NB4 (cell line): ENCODE measurements around the gene GNA12.

Source experiments
- DNase-seq: peaks from one replicate; pipeline ENCODE4 v3.0.0; 2010; ENCODE audit warnings: low read depth
- H3K4me3 ChIP-seq: one replicate; pipeline ENCODE4 v1.5.1; 2011; ENCODE audit warnings: mild to moderate bottlenecking, low read depth, low read length, moderate library complexity
- MAX ChIP-seq: IDR thresholded peaks from 2 replicates; pipeline ENCODE4 v1.6.1; 2011; ENCODE audit warnings: low read depth, low read length
- MYC ChIP-seq: IDR thresholded peaks from 2 replicates; pipeline ENCODE4 v1.6.1; 2011; ENCODE audit warnings: low read depth, low read length
- POLR2A ChIP-seq: IDR thresholded peaks from 2 replicates; pipeline ENCODE4 v1.6.1; 2011; ENCODE audit warnings: mild to moderate bottlenecking; ENCODE audit not compliant: insufficient read length; ENCODE audit errors: extremely low read depth
- TF ChIP-seq, protein P1 (sequence below): IDR thresholded peaks from one replicate; pipeline ENCODE4 v1.5.1; 2012; ENCODE audit warnings: low read depth, low read length

The GNA12 gene

GRCh38 chr7:2815875-2816245 lies 28.2 kb downstream of the GNA12 start:
- TF ChIP-seq MAX (no peak), POLR2A (no peak), MYC (no peak)
- TF ChIP-seq, protein P1, sequence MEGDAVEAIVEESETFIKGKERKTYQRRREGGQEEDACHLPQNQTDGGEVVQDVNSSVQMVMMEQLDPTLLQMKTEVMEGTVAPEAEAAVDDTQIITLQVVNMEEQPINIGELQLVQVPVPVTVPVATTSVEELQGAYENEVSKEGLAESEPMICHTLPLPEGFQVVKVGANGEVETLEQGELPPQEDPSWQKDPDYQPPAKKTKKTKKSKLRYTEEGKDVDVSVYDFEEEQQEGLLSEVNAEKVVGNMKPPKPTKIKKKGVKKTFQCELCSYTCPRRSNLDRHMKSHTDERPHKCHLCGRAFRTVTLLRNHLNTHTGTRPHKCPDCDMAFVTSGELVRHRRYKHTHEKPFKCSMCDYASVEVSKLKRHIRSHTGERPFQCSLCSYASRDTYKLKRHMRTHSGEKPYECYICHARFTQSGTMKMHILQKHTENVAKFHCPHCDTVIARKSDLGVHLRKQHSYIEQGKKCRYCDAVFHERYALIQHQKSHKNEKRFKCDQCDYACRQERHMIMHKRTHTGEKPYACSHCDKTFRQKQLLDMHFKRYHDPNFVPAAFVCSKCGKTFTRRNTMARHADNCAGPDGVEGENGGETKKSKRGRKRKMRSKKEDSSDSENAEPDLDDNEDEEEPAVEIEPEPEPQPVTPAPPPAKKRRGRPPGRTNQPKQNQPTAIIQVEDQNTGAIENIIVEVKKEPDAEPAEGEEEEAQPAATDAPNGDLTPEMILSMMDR = no peak
- DNase-seq = no peak
- no peak overlapping the region for H3K4me3 ChIP-seq

- no peak overlapping the region for H3K4me3 ChIP-seq
- TF ChIP-seq, protein P1 = no peak
- TF ChIP-seq MAX (no peak), MYC (no peak), POLR2A (no peak)
- peak; percentile 34 for DNase-seq
Measured at GRCh38 chr7:2814946-2815874, 28.9 kb downstream of the GNA12 start.

DNA sequence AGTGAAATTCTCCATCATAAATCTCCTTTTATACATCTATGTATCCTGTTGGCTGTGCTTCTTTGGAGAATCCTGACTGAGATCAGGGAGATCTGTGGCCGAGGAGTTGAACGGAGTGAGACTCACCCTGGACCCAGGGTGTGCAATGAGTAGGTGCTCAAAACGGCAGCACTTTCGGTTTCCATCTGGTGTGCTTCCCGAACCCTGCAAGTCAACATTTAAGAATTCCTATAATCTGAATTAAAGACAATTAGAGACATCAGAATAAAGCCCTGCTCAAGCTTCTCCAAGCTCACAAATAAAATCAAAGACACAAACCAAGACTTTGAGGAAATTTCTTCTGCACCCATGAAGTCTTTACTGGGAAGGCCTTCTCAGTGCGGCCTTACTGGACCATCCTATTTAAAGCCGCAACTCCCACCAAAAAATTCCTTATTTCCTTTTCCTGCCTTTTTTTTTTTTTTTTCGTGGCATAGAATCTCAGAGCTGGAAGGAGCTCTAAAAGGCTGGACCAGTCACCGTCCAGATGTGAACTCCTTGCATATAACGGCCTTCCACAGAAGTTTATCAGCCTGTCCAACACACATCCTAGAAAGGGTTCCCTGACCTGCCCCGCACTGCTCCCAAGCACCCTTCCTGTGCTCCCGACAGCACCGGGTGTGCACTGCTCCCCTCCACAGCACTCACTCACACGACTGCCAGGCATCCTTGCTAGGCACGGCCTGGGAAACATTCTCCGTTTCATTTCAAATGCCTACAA lies 29.7 kb downstream of the GNA12 start:
- DNase-seq = no peak
- no peak overlapping the region for H3K4me3 ChIP-seq

DNA sequence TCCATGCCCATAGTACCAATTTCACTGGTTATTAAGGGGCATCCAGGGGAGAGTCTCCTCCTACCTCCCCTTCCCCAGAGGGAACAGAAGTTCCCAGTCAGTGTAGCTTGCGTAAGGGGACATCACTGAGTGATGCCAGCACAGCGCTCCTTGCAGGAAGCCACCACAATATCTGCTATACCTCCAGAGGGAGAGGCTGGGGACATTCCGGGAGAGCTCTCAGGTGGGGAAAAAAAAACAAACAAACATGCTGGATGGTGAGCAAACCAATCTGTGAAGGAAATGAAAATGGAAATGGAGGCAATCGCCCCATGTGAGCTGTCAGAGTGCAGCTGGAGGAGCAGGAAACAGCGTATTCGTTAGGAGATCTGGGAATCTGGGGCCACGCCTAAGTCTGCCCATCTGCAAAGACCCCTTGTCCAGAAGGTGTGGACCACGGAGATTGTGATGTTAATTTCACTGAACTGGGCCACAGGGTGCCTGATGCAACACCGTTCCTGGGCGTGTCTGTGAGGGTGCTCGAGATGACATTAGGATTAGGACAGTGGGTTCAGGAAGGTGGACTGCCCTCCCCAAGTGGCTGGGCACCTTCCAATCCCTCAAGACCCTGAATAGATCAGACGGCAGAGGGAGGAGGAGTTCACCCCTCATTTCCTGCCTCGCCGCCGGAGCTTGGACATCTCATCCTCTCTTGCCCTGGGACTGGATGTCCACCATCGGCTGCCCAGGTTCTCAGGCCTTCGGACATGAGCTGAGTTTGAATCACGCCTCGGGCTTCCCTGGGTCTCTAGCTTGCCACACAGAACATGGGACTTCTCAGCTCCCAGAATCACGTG lies 30.5 kb downstream of the GNA12 start:
- H3K4me3 ChIP-seq = no peak overlapping the region
- TF ChIP-seq, protein P1 = no peak
- TF ChIP-seq MAX = no peak
- TF ChIP-seq MYC = no peak
- no peak for TF ChIP-seq POLR2A
- DNase-seq = no peak

More for the DNA sequence above, 29.7 kb downstream of the GNA12 start:
- TF ChIP-seq MAX (no peak), MYC (no peak), POLR2A (no peak)
- TF ChIP-seq, protein P1 = no peak

DNA sequence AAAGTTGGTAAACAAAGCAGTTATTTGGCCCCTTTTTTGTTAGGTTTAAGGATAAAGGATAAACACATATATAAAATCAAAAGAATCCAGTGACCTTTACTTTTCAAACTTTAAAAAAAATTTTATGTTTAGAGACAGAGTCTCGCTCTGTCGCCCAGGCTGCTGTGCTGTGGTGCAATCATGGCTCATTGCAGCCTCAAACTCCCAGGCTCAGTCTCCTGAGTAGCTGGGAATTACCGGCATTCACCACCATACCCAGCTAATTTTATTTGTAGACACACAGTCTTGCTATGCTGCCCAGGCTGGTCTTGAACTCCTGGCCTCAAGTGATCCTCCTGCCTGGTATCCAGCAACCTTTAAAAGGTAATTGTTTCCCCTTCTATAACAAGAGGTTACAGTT lies 31.3 kb downstream of the GNA12 start:
- no peak overlapping the region for H3K4me3 ChIP-seq
- no peak for DNase-seq
- TF ChIP-seq, protein P1 = no peak
- TF ChIP-seq POLR2A (no peak), MAX (no peak), MYC (no peak)
